Activated T-cell treated with anti-CD3 and anti-CD28 coated beads, Interleukin-2, amount 50 U/mL, for 1 hour (primary cell): Measurements from ENCODE around the gene HBEGF.

Experiments used
- DNase-seq: peaks from one replicate; pipeline ENCODE4 v3.0.0-alpha.2; 2020

HBEGF gene

GRCh38 chr5:140331638-140332037, 14.8 kb downstream of the HBEGF start:
- DNase-seq, result no peak

DNA sequence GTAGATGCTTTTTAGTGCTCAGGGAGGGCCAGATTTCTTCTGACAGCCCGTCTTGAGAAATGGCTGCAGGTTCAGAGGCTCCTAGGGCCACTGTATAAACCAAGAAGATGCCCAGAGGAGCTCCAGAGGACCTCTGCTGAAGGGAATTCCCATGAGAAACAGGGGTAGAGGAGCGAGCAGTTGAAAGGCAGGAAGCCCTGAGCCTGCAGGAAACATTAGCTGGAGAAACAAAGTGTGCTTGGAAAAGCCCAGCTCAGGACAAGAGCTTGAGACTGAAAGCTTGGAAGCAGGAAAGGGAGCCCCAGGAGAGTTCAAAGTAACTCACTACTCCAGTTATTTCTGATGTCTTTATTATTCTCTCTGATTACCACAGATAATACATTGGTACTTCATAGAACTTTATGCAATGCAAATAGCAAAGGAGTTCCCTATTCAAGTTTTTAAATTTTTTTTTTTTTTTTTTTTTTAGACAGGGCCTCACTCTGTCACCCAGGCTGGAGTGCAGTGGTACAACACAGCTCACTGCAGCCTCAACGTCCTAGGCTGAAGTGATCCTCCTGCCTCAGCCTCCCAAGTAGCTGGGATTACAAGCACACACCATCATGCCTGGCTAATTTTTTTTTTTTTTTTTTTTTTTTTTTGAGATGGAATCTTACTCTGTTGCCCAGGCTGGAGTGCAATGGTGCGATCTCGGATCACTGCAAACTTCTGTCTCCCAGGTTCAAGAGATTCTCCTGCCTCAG, 16.5 kb downstream of the HBEGF start:
- no peak for DNase-seq

GRCh38 chr5:140328036-140328764, 18.2 kb downstream of the HBEGF start:
- no peak for DNase-seq

- DNase-seq, result no peak
Measured at GRCh38 chr5:140327589-140327988, 18.8 kb downstream of the HBEGF start.

GRCh38 chr5:140325486-140325885, 20.9 kb downstream of the HBEGF start:
- no peak for DNase-seq

DNA sequence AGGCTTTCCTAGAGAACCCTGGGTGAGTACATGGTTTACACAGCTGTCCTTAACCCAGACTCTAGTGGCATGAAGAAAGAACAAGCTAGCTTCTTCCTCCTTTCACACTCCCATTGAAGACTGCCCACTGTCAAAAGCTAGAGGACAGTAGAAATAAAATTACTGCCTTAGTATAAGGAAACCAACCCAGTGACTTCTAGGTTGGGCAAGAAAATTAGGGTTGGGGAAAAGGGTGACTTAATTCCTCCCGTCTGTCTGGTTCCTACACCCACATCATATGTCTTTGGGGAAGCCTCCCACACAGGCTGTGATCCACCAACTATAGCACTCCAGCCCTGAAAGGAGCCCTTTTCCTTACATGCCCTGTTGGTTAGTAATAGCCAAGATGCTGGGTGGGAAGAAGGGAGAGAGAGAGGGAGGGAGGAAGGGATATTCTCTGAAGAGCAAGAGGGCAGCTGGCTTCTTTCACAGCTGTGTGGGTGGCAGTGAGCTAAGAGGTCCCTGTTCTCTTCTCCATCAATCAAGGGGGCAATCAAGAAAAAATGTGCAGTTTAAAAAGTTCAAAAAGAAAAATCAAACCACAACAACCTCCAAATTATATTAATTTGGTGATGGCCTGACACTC, 21.7 kb downstream of the HBEGF start:
- no peak for DNase-seq

GRCh38 chr5:140324041-140324600, 22.3 kb downstream of the HBEGF start:
- DNase-seq, result no peak

GRCh38 chr5:140322751-140323731, 23.4 kb downstream of the HBEGF start:
- DNase-seq, result no peak

GRCh38 chr5:140321796-140322195, 24.6 kb downstream of the HBEGF start:
- DNase-seq, result no peak

DNA sequence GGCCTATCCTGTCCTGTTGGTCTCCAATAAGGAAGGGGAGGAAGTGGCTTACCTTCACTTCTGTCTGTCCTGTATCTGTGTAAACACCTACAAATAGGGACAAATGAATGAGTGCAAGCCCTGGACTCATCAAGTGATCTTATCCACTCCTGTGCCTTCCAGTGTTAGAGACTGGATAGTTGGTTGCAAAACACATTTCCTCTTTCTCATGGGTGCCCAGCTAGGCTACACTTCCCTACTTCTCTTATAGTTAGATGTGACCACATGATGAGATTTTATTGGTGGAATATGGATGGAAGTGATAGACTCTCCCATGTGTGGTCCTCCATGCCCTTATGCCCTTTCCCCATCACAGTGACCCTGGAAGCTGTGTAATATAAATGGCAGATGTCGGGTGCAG, 26.6 kb downstream of the HBEGF start:
- no peak for DNase-seq

- no peak for DNase-seq
Measured at GRCh38 chr5:140318792-140319191, 27.6 kb downstream of the HBEGF start.

DNA sequence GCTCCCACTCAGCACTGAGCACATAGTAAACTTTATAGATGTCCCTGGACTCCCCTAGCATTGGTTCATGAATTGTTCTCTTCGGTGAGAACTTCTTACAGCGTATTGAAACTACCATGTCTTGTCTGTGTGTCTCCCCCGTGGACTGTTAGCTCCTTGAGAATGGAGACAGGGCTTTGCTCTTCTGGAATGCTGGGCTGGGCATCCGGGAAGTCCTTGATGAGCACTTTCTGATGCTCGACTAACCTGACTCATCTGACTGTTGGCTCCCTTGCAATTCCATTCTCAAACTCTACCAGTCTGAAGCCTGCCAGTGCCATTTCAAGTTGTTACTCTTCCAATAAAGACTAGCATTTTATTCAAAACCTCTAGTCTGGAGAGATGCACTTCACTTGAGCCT, 28.5 kb downstream of the HBEGF start:
- no peak for DNase-seq

DNA sequence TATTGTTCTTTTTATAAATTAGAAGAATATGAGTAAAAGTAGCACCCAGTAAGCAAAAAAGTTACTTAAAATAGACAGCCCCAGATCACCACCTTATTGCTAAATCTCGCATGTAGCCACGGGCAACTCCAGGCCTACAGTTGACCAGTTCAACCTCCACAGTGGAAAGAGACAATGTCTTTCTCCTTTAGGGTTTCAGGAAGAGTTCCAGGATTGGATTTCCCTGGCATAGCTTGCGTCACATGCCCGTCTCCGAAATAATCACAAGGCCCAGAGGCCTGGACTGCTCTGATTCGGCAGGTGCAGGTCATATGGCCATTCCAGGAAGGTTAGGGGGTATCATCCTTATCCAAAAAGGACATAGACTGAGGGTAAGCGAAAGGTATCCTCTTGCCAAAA, 33.6 kb downstream of the HBEGF start:
- no peak for DNase-seq

DNA sequence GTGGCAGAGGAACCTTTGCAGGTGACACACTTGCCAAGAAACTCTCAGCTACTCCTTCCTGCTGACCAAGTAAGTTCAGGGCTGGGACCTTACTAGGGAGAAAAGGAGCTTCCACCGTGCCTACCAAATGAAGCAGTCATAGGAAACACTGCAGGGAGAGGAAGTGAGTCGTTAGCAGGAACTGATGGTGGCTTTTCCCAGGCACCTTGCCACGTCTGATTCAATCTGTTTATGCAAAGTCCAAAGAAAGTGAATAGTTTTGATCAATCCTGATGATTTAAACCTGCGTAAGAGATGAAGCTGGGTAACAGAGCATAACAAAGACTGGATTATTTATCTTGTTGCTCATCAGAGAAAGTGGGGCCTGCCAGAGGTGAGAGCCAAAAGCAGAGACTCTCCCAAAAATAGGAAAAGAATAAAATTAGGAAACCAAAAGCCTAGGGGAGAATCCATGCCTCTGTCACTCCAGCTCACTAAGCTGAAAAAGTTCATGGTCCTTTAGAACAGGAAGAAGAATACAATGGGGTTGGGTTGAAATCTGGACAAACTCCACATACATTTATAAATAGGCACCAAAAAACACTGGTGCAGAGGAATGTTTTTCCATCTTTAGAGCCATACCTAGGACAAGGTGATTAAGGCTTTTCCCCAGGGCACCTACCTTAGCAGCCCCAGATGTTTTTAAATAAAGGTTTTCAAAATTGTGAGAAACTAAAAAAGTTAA, 34.2 kb downstream of the HBEGF start:
- no peak for DNase-seq

- no peak for DNase-seq
Measured at GRCh38 chr5:140311011-140311467, 35.4 kb downstream of the HBEGF start.

DNA sequence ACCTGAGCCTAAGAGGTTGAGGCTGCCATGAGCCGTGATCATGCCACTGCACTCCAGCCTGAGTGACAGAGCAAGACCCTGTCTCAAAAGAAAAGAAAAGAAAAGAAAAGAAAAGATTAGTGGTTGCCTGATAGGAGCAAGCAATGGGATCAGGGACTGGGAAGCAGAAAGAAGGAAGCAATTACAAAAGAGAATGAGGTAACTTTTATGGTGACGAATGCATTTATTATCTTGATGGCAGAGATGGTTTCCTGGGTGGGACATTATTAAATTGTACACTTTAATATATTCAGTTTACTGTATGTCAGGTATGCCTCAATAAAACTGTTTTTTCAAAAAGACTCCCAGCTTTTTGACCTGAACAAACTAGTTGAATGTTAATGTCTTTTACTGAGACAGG, 36.0 kb downstream of the HBEGF start:
- DNase-seq, result no peak

GRCh38 chr5:140309706-140310249, 36.6 kb downstream of the HBEGF start:
- no peak for DNase-seq

DNA sequence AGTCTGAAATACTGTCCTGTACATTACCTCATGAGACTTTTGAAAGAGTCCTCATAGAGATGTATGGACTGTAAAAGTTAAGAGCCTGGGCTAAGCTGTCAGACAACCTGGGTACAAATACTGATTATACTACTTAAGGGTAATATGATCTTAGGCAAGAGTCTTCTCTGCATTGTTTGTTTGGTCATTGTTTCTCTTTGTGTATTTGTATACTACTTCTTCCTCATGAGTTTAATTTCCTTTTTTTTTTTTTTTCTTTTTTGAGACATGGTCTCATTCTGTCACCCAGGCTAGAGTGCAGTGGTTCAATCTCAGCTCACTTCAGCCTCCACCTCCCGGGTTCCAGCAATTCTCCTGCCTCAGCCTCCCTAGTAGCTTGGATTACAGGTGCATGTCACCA, 40.9 kb downstream of the HBEGF start:
- no peak for DNase-seq

DNA sequence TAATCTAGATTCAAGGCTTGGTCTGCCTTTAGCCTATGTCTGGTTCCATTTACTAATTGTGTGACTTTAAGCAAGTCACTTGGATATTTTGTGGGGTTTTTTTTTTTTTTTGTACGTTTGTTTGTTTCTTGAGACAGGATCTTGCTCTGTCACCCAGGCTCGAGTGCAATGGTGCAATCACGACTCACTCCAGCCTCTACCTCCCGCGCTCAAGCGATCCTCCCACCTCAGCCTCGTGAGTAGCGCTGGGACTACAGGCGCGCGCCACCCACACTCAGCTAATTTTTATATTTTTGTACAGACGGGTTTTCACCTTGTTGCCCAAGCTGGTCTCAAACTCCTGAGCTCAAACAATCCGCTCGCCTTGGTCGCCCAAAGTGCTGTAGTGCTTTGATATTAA, 42.4 kb downstream of the HBEGF start:
- no peak for DNase-seq

DNA sequence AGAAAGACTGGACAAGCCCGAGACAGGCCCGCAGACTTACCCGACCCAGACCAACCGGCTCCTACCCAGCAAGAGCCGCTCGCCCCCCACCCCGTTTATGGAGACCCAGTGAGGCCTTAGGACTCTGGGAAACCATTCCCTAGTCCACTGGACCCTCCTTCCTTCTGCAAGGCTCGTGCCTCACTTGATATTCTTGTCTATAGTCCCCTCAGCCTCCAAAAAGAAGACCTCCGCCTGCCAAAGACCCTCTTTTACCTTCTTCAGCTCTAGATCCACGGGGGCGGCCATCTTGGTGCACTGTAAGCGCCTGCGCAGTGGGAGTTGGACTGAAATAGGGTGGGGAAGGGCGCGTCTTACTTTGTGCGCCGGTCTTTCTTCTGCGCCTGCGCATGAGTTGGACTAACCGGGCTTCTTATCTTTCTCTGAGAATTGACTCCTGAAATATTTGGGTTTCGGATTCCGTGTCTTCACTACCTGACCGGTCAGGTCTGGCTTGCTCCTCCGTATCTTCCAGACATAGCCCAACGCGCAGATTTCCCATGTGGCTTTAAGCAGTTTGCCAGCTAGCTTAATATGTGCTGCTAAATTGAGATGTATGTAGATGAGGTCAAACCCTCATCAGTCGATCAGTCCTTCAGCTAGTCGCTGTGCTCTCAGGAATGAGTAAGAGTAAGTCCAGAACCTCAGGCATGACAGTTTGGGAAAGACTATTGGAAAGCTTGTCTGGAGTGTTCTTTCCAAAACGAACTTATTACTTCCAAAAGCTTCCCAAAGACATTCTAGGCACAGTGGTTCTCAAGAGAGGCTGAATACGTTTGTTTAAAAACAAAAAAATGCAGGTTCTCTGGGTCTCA, 43.4 kb downstream of the HBEGF start, which contains the start of gene PFDN1:
PFDN1 (minus strand) TSS at position 316 of the 854 bp plus-strand sequence; CDS start at position 288, 28 bp downstream.
- peak; percentile 85 for DNase-seq
